ENCODE results near the gene AIF1. TPM values are rescaled to one million over a fixed set of nuclear protein-coding genes. Genes with fewer than 3 reads are reported as not detected.

AIF1 gene
- total RNA-seq, 1 experiment from 2014 or later, result not detected

GRCh38 chr6:31641370-31641769, 26.3 kb downstream of the AIF1 start:
- no peaks in the 10 kb centered on the region for H3K27me3 Mint-ChIP-seq (ENCODE audit: insufficient read depth, unreplicated experiment)
- no peak for TF ChIP-seq CTCF (IDR thresholded peaks at IDR 0.05; ENCODE audit: unreplicated experiment)
- intact Hi-C loops (cut with micrococcal nuclease), result no loop called here
- H3K9me3 Mint-ChIP-seq (ENCODE audit: unreplicated experiment), result no peaks in the 10 kb centered on the region
- ChIA-PET CTCF (no interaction called here), POLR2A (interaction anchor here (4.7 to 6.2 kb wide), 2 partner anchors 11 to 18 kb away, joined by 50 to 59 read pairs; partner anchors contain the start of genes BAG6 and PRRC2A)
- DNase-seq (ENCODE audit: unreplicated experiment), result no peak
- H3K4me1 Mint-ChIP-seq (ENCODE audit: insufficient read depth, unreplicated experiment), result no peaks in the 10 kb centered on the region
- no TSS peak for BruUV-seq (replicated peaks)
- H3K4me3 Mint-ChIP-seq (ENCODE audit: unreplicated experiment), result no peak overlapping the region
- H3K36me3 Mint-ChIP-seq (ENCODE audit: insufficient read depth, unreplicated experiment), result peaks cover 72% of the 10 kb centered on the region
- no peak overlapping the region for H3K27ac Mint-ChIP-seq (ENCODE audit: low read depth, unreplicated experiment)

- Mint-ChIP-seq H3K36me3 (ENCODE audit: insufficient read depth, unreplicated experiment) (peaks cover 74% of the 10 kb centered on the region), H3K27me3 (ENCODE audit: insufficient read depth, unreplicated experiment) (no peaks in the 10 kb centered on the region), H3K27ac (ENCODE audit: low read depth, unreplicated experiment) (no peak overlapping the region), H3K9me3 (ENCODE audit: unreplicated experiment) (no peaks in the 10 kb centered on the region), H3K4me3 (ENCODE audit: unreplicated experiment) (no peak overlapping the region), H3K4me1 (ENCODE audit: insufficient read depth, unreplicated experiment) (no peaks in the 10 kb centered on the region)
- intact Hi-C loops (cut with micrococcal nuclease), result no loop called here
- TF ChIP-seq CTCF (IDR thresholded peaks at IDR 0.05; ENCODE audit: unreplicated experiment), result no peak
- DNase-seq (ENCODE audit: unreplicated experiment), result no peak
- POLR2A ChIA-PET, result interaction anchor here (1.0 to 1.8 kb wide), 2 partner anchors 9 to 22 kb away, joined by 3 to 11 read pairs; partner anchors contain the start of genes BAG6 and GPANK1
- no TSS peak for BruUV-seq (replicated peaks)
- CTCF ChIA-PET, result interaction anchor here (0.6 kb wide), 2 partner anchors 54 to 92 kb away, joined by 3 read pairs; no protein-coding TSS in a partner anchor
Measured at GRCh38 chr6:31642798-31643570, 27.9 kb downstream of the AIF1 start.

- Mint-ChIP-seq H3K27me3 (ENCODE audit: insufficient read depth, unreplicated experiment) (no peaks in the 10 kb centered on the region), H3K9me3 (ENCODE audit: unreplicated experiment) (no peaks in the 10 kb centered on the region), H3K27ac (ENCODE audit: low read depth, unreplicated experiment) (no peak overlapping the region), H3K4me3 (ENCODE audit: unreplicated experiment) (no peak overlapping the region), H3K36me3 (ENCODE audit: insufficient read depth, unreplicated experiment) (peaks cover 77% of the 10 kb centered on the region), H3K4me1 (ENCODE audit: insufficient read depth, unreplicated experiment) (no peaks in the 10 kb centered on the region)
- ChIA-PET POLR2A (interaction anchor here (1.8 kb wide), 1 partner anchor 8 kb away, joined by 11 read pairs; the partner anchor contains the start of gene BAG6), CTCF (no interaction called here)
- no peak for TF ChIP-seq CTCF (IDR thresholded peaks at IDR 0.05; ENCODE audit: unreplicated experiment)
- no TSS peak for BruUV-seq (replicated peaks)
- no peak for DNase-seq (ENCODE audit: unreplicated experiment)
- intact Hi-C loops (cut with micrococcal nuclease), result no loop called here
Measured at GRCh38 chr6:31643818-31644454, 28.9 kb downstream of the AIF1 start.

- Mint-ChIP-seq H3K4me3 (ENCODE audit: unreplicated experiment) (no peak overlapping the region), H3K36me3 (ENCODE audit: insufficient read depth, unreplicated experiment) (peaks cover 89% of the 10 kb centered on the region), H3K27ac (ENCODE audit: low read depth, unreplicated experiment) (no peak overlapping the region), H3K4me1 (ENCODE audit: insufficient read depth, unreplicated experiment) (peaks cover 10% of the 10 kb centered on the region), H3K27me3 (ENCODE audit: insufficient read depth, unreplicated experiment) (no peaks in the 10 kb centered on the region), H3K9me3 (ENCODE audit: unreplicated experiment) (no peaks in the 10 kb centered on the region)
- DNase-seq (ENCODE audit: unreplicated experiment), result no peak
- no TSS peak for BruUV-seq (replicated peaks)
- no peak for TF ChIP-seq CTCF (IDR thresholded peaks at IDR 0.05; ENCODE audit: unreplicated experiment)
- ChIA-PET POLR2A (interaction anchor here (0.8 to 1.1 kb wide), 2 partner anchors 20 to 23 kb away, joined by 3 to 6 read pairs; partner anchors contain the start of gene GPANK1), CTCF (no interaction called here)
- intact Hi-C loops (cut with micrococcal nuclease), result no loop called here
Measured at GRCh38 chr6:31645325-31645724, 30.3 kb downstream of the AIF1 start.
